ENCODE results near the gene MCOLN3.
"Not testable (repeated sequence)": the region's sequence is repeated elsewhere in the genome, so short reads cannot be mapped to it uniquely, and the experiment has no call there.

The MCOLN3 gene

DNA sequence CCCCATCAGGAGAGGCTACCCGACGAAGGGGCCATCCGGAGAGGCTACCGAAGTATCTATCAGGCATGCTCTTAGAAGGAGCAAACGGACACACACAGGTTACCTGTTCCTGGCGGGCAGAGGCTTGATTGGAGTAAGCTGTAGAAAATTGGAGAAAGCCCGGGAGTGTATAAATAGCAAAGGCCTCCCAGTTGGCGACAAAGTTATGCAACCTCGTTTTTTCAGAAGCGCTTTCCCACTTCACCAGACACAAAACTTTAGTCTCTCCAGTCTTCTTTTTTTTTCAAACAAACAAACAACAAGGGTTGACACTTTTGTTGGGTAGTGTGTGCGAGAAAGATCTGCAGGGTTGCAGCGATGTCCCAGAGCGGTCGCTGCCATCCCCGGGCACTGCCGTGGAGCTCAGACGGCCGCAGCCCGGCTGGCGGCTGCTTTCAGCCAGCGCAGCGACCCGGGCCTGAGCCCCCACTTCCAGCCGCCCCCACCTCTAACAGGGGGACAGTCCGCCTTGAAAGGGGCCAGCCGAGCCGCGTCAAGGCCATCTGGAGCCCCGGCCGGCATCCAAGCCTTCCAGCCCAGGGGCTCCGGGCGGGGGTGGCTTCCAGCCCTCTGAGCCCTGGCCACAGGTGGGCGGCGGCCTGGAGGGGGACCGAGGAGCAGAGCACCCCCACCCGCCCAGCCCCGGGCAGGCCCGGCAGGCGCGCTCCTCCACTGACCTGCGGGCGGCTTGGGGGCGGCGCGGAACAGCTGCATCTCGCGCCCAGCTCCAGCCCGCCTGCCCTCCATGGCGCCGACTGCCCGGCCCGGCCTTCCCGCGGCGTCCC lies 616 bp downstream of the MCOLN3 start:
- peak; percentile 61 for DNase-seq

DNA sequence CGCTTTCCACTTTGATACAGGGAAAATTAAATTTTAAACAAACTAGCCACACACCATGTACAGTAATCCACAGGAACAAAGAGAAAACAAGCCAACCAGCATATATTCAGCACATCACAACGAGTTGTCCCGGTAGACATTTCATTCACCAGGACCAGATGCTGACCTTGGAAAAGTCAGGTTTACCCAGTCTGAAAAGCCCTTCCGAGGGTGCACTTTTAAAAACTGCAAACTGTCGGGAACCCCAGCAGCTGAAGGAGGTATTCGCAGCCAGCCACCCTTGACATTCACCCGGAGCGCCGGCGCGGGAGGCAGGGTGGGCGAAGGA lies 1.2 kb downstream of the MCOLN3 start:
- DNase-seq, result no peak

DNA sequence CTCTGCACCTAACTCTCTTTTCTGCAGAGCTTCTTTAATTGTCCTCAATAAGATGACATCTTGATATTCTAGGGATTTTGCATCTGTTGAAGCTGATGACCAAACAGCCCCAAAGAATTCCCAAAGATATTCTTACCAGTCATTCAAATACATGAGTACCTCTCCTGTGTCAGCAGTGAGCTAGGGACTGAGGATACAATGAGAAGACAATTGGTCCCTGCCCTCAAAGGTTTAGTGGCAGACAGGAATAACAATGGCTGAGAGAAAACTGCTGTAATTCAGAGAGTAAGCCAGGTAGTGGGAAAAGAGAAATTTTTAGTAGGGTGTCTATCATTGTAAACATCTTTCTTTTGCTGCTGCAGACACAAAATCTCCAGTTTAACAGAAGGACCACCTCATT lies 5.9 kb downstream of the MCOLN3 start:
- DNase-seq, result no peak

DNA sequence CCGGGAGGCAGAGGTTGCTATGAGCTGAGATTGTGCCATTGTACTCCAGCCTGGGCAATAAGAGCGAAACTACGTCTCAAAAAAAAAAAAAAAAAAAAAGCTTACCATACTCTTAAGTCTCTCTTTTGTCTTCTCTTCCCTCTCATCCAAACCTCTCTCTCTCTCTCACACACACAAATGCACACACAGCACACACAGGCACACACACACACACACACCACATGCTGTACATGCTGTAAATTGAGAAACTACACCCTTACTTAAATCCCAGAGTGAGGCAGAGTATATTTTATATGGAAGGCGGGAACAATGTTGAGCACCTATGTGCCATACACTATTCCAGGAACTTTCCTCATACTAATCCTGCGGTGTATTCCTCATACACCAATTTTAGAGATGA lies 6.5 kb downstream of the MCOLN3 start:
- no peak for DNase-seq

DNA sequence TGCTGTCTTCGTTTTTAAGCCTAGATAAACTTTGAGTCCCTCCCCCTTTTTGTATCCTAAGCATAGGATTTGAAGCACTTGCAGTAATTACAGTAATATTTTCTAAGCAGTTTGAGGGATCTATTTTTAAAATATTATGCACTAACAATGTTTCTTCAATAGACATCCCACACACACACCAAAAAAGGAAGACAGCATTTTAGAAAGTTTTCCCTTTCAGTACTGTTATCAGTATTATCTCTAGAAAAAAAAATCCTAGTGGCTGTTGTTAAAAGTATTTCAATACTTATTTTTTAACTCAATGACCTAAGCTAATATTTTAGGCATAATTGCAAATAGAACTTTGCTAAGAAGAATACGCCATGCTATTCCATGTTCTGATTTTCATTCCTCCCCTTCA lies 15.1 kb downstream of the MCOLN3 start:
- DNase-seq, result no peak

DNA sequence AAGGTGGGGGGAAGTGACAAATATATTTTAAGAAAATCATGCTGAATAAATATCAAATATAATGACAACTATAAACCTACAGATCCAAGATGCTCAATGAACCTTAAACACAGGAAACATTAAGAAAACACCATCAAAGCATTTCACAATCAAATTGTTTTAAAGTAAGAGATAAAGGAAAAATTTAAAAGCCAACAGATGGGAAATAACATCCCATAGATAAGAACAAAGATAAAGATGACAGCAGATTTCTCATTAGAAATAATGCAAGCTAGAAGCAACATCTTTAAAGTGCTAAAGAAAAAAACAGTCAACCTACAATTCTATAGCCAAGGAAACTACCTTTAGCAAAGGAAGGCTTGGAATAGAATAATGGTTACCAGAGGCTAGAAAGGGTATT lies 17.8 kb downstream of the MCOLN3 start:
- no peak for DNase-seq

DNA sequence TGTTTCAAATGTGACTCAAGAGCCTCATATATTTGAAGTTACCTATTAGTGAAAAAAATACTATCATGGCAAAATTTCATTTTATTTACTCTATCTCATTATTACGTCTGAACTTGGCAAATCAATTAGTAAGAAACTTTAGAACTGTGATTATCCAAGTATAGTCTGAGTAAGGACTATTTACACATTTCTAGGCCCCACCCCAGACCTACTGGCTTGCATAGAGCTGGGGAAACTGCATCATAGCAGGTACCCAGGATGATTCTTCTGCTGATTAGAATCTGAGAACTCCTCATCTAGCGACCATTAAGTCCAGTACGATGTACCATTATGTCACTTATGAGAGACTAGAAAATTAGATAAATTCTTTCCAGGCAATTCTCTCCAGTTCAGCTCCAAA lies 20.1 kb downstream of the MCOLN3 start:
- DNase-seq, result no peak

DNA sequence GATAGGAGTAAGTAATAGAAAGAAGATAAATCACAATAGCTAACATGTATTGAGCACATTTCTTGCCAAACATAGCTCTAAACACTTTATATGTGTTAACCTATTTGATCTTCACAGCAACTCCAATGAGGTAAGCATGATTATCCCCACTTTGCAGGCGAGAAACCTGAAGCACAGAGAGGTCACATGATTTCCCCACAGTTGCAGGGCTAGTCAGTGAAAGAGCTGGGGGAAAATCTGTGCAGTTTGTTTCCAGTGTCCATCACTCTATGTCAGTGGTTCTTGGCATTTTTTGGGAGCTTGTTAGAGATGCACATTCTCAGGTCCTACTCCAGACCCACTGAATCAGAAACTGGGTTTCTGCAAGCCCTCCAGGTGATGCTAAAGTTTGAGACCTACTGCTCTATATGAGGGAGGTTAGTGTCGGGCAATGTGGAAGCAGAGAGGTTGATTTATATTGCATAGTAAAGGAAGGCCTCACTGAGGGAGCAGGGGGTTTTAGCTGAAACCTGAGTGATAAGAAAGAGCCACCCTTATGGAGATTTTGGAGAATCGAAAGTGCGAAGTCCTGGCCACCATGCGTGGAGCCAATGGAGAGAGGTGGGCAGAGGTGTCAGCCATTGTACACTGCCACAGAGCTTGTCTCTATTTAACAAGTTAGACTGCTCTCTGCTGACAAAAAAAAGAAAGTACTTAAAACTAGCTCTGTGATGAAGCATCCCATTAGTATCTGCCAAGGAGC lies 20.9 kb downstream of the MCOLN3 start:
- DNase-seq, result no peak

DNA sequence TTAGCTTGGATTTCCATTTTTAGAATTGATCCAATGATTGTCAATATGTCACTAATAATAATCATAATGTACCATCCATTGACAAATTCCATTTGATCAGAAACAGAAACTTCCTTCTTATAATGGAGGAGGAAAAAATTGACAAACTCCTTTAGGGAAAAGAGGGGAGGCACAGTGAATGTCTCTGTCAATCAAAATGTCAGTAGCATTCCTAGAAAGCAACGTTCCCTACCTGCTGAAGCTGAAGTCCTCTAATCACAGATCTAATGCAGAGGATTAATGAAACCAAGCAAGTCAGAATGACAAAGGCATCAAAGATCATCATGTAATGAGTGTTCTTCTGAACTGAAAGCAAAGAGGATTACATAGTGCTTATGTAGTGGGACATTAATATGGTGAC lies 22.4 kb downstream of the MCOLN3 start:
- no peak for DNase-seq

DNA sequence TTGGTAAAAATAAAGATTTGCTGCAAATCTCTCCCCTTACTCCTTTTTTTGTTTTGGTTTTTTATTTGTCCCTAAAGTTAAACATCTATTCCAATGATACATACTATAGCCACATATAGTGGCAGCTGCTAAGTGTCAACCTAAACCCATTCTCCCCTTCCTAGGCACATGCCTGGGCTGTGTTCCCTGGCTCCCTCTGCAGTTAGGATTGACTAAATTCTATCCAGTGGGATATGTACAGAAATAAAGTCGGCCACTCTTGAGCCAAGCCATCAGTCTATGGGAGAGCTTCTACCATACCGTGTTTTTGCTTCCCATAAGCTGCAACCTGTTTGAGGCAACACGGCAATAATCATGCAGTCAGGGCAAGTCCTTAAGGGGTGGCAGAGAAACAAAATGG lies 23.6 kb downstream of the MCOLN3 start:
- no peak for DNase-seq

DNA sequence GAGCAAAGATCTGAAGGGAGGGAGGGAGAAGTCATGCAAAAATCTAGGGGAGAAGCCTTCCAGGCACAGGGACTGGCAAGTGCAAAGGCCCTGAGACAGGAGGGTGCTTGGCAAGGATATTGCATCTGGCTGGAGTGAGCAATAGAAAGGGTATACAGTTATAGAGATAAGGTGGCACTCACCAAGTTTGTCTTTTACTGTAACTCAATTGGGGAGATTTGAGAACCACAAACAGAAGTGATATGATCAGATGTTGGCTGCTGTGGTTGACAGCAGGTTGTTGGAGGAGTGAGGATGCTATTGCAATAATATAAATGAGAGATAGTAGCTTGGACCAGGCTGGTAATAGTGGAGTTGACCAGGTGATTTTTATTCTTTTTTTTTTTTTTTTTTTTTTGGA lies 25.6 kb downstream of the MCOLN3 start:
- DNase-seq, result no peak

DNA sequence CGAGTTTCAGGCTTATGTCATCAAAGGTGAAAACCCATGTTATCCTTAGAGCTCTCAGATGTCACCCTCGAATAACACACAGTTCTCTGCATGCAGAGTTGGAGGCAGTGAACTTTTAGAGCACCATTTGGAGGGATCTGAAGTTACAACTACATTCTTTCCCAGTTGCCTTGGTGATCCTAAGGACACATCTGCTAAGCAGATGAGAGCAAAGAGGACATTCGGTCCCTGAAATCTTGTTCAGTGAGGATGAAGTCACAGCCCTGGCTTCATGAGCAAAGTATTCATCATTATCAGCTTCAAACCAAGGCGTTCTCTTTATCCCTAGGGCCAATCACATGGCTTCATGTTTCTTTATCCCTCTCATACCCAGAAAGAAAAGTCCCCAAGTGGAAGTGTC lies 28.3 kb downstream of the MCOLN3 start:
- DNase-seq, result no peak

DNA sequence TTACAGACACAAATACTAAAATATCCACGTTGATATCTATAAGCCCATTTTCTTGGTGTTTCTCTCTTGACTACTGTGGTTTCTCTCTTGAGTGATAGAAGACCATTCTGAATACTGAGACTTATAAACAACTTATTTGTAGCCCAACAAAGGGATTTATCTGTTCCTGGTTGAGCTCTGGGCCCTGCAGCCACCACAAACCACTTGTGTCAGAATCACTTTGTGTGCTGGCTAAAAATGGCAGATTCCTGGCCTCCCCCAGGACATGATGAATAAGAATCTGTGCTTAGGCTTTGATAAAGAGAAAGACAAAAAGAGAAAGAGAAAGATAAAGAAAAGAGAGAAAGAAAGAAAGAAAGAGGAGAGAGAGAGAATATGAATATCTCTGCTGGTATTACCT lies 32.5 kb downstream of the MCOLN3 start:
- DNase-seq, result no peak

DNA sequence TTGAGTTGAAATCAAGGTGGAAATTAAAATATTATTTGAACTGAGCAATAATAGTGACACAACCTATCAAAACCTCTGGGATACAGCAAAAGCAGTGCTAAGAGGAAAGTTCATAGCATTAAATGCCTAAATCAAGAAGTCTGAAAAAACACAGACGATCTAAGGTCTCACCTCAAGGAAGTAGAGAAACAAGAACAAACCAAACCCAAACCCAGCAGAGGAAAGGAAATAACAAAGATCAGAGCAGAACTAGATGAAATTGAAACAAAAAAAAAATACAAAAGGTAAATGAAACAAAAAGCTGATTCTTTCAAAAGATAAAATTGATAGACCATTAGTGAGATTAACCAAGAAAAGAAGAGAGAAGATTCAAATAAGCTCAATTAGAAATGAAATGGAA lies 42.7 kb downstream of the MCOLN3 start:
- DNase-seq, result not testable (repeated sequence)

DNA sequence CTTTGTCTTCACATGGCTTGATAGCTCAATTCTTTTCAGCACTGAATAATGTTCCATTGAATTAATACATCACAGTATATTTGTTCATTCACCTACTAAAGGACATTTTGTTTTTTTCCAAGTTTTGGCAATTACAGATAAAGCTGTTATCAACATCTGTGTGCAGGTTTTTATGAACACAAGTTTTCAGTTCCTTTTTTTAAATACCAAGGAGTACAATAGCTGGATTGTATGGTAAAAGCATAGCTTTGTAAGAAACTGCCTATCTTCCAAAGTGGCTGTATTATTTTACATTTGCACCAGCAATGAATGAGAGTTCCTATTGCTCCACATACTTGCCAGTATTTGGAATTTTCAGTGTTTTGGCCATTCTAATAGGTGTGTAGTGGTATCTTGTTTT lies 46.6 kb downstream of the MCOLN3 start:
- DNase-seq, result no peak

DNA sequence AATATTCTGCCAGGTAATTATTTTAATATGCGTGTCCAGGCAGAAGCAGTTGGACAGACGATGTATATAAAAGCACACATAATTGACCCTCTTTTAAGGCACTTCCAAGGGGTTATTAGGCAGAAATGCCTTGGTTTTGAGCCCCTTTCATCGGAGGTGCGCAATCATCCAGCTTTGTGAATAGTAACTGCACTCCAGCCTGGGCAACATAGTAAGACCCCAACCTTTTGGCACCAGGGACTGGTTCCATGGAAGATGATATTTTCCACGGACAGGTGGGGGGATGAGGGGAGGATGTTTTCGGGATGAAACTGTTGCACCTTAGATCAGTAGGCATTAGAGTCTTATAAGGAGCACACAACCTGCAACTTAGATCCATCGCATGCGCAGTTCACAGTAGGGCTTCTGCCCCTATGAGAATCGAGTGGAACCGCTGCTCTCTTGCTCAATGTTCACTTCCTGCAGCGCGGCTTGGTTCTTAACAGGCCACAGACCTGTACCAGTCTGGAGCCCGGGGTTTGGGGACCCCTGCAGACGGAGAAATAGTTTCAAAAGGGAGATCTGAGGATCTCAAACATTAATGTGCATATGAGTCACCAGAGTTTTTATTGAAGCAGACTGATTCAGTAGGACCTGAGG lies 49.5 kb downstream of the MCOLN3 start:
- DNase-seq, result no peak

DNA sequence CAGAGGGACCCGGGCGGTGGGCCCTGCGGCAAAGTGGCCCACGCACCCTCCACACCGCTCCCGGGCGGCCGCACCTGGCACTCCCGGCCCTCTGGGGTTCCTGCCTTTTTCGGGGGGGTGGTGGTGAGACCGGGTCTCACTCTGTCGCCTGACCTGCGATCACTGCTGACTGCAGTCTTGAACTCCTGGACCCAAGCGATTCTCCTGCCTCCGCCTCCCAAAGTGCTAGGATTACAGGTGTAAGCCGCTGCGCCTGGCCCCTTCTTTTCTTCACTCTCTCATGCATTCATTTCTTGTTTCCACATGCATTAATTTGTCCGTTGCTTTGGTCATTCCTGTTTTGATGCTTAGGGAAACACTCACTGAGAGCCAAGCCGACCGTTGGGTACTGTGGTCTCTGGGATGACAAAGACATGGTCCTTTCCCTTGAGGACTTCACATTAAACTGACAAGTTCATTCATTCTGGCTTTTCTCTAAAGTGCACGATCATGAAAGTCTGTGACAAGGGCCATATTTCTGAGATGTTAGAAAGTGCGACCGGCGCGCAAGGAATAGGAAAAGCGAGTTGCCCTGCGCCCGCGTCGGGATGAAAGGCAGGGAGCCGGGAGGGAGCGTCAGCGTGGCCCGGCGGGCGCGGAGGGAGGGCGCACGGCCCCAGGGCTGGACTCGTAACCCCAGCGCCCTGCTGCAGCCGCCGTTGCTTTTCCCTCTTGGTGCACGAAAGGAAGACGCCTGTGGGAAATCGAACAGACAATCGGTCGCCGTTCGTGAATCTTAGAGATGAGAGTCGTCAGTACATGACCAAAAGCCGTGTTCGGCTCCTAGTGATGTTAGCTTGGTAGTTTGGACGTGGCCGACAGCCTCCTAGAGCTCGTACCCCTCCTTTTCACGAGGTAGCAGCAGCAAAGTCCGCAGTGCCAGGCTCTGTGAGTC lies 50.4 kb downstream of the MCOLN3 start:
- DNase-seq, result no peak

DNA sequence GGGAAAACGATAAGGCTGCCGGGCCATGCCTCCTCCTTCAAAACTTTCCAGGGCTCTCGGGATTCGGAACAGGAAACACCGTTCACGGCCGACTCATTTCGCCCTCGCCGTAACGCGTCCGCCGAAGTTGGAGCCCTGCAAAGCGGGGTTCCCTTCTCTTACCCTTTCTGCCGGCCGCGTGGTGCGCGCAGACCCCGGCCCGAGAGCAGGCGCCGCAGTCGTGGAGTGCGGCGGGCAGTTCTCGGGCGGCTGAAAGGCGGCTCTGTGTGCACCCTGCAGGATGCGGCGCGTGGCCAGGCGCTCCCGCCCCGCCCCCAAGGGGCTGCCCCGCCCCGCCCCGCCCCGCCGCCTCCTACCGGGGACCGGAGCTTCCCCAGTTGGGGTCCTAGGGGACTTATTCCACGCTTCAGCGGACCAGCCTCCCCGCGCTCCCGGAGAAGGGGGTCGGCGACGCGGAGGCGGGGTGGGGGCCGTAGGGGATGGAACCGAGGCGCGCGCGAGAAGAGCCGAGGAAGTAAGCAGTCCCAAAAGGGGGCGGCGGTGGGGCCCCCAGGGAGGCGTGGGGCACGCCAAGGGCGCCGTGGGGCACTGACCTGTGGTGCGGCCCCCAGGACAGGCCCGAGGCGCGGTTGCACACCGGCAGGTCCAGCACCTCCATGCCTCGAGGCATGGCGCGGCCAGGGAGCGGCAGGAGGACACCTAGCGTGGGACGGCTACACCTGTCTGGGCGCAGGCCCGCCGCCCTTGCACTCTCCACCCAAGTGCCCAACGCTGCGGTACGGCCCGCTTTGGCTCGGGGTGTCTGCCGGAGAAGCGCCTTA lies 51.2 kb downstream of the MCOLN3 start, which contains the start of gene MCOLN2:
TSS of gene MCOLN2 (minus strand) at position 268 of the 821 bp plus-strand sequence. CDS start at position 27, 241 bp downstream.
- peak; percentile 65 for DNase-seq

DNA sequence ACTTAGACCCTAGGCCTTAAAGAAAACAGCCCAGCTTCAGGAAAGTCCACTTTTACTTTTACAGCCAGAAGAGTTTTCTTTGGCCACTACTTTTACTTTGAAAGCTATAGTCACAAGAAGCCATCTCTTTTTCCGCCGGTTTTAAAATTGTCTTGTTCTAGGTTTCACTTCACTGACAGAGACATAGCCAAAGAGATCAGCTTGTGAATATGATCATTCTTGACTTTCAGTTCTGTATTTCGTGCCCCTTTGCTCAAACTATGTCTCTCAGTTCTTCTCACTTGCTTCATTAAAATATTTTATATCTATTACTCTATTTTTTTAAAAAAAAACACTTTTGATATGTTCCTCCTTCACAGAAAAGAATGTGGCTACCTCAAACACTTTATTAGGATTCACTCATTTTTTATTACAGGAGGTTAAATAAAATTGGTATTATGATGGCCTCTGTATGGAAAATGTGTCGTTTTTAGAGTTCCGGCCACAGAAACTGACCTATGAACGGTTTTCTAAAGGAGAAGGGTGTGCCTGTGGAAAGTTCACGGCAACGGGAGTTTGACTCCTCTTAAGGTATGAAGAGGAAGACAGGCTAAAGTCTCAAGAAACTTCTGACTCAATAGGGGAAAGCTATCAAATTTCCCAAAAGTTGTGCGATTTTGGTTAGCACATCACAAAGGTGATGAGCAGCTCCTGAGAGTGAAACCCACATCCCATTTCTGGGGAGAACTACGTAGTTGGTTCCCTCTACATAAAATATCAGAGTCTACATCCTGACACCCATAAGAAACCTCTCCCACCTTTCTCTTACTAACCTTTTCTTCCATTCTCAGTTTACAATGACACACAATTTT lies 52.6 kb downstream of the MCOLN3 start:
- DNase-seq, result no peak

DNA sequence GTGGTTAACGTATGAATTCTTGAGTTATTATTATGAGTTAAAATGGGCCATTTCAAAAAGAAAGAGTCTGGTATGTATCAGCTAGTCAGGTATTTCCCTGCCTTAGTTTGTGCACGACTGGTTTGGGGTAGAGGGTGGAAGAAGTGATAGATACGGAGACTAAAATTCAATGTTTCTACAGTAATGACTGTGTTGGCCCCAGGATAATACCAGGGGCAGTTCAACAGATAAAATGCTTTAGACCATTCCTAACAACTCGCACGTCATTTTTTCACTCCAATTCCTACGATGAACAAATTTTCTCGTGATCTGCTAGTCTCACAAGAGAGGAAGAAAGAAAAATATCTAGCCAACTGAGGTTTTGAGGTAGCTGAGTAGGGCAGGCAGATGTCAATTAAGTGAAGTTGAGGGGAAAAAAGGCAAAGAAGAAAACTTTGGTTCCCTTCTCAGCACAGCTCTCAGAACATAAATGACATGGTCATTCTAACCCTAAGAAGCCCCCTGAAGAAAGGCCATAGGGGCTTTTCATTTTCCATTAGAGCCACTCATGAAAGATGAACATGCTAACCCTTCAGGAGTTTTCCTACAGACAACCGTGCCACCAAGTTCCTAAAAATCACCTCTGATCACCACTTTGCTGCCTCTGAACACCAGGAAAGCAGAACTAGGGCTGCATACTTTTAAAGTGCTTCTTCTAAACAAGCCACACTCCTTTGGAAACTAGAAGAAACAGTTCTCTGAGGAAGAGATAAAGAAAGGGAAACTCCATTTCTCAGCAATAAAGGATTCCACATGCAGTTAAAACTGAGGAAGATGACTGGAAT lies 57.0 kb downstream of the MCOLN3 start:
- DNase-seq, result no peak

All from right forelimb (tissue), 1 donor.